ENCODE measurements around the gene NCKAP5. TPM values are rescaled to one million over a fixed set of nuclear protein-coding genes. Genes with fewer than 3 reads are reported as not detected.

The NCKAP5 gene
- total and polyA plus RNA-seq, 9 of the 15 experiments (the other 6 are each of a cell fraction or from before 2014, with no cell fraction given): not detected

DNA sequence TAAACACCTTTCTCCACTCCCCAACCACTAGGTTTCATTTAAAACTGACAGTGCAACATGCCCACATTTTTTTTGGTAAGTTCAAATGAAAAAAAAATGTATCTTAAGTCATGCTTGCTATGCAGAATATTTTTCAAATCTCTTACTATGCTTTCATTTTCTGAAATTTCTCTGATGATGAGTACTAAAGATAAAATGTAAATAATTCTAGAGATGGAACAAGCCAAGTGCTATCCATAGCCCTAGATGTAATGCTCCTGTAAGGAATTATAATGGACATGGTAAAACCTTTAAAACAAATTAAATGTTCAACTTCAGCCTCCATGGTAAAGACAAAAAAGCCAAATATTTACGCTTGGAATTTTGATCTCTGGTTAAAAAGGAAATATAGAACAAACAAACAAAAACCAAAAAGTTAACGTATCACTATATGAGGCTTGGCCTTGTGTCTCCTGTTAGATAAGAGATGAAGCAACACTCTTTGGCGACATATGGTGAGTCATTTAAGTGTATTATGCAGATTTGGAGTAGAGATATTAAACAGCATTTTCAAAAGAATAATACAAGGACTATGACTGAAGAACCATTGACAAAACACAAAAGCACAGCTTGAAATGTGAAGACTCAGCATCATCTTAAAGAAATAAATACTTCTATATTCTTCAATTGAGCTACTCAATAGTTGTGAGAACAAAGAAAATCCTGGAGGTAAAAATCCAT, 506.2 kb downstream of the NCKAP5 start (continued):
- TF ChIP-seq RNF2 (IDR thresholded peaks at IDR 0.05): no peak

DNA sequence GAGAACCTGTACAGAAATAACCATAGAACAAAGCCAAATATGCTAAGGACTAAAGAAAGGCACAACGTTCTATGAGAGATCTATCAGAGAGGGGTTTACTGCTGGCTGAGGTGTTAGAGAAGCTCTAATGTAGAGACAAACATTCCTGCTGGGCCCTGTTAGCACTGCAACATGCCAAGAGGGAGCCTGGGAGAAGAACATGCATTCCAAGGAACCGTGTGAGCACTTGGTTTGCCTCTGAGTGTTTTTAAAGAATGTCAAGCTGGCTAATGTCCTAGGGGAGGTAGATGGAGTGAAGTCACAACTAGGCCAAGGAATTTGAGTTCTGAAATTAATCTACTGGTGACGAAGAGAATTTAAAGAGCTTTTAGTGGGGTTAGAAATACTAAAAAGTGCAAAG, 514.0 kb downstream of the NCKAP5 start:
- no peak for FAIRE-seq
- H3K4me2 ChIP-seq (ENCODE audit: insufficient read depth, low read length): no peak overlapping the region
- H3K9me3 ChIP-seq (replicated peaks; ENCODE audit: control insufficient read depth, insufficient read depth, low read depth, low read length): no peaks in the 10 kb centered on the region
- WGBS (ENCODE audit: insufficient coverage, low coverage, missing lambda C conversion rate): 0% methylated on average over 3 of the region's 3 CpGs
- no TSS peak for BruUV-seq (replicated peaks)
- no peak overlapping the region for H3K27ac ChIP-seq (ENCODE audit: extremely low read depth, low read depth, low read length)
- ChIA-PET POLR2A (no interaction called here), CTCF (ENCODE audit: low intra/inter-chr PET ratio) (no interaction called here)
- H2AFZ ChIP-seq (ENCODE audit: low read depth, low read length): no peak overlapping the region
- no peaks in the 10 kb centered on the region for H4K20me1 ChIP-seq (replicated peaks; ENCODE audit: control insufficient read depth, insufficient read depth, low read length)
- no peak overlapping the region for H3K4me3 ChIP-seq
- in situ Hi-C loops (cut with MboI) (no loop called here), intact Hi-C loops (cut with micrococcal nuclease) (no loop called here)
- no peaks in the 10 kb centered on the region for H3K79me2 ChIP-seq (ENCODE audit: control insufficient read depth, insufficient read depth, low read length)
- H3K36me3 ChIP-seq (ENCODE audit: control insufficient read depth, insufficient read depth, low read length): no peaks in the 10 kb centered on the region
- H3K9me1 ChIP-seq (ENCODE audit: control insufficient read depth, insufficient read depth, low read length): no peaks in the 10 kb centered on the region
- no peak overlapping the region for H3K9ac ChIP-seq (ENCODE audit: insufficient read depth in 1 of 2, low read depth in 2 of 2, low read length in 2 of 2)
- DNase-seq (ENCODE audit: extremely low read depth in 1 of 4, low spot score in 3 of 4): no peak
- no peaks in the 10 kb centered on the region for H3K4me1 ChIP-seq (replicated peaks in 1 of 2; ENCODE audit: control insufficient read depth in 2 of 2, insufficient read depth in 2 of 2, low read length in 2 of 2)
- no peak for ATAC-seq
- no peaks in the 10 kb centered on the region for H3K27me3 ChIP-seq (ENCODE audit: control insufficient read depth in 2 of 2, insufficient read depth in 2 of 2, low read length in 2 of 2)
- TF ChIP-seq, protein P1, sequence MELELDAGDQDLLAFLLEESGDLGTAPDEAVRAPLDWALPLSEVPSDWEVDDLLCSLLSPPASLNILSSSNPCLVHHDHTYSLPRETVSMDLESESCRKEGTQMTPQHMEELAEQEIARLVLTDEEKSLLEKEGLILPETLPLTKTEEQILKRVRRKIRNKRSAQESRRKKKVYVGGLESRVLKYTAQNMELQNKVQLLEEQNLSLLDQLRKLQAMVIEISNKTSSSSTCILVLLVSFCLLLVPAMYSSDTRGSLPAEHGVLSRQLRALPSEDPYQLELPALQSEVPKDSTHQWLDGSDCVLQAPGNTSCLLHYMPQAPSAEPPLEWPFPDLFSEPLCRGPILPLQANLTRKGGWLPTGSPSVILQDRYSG (tag; conservative IDR thresholded peaks at IDR 0.05; ENCODE audit: low read depth): no peak
- TF ChIP-seq DNMT1 (IDR thresholded peaks at IDR 0.05) (no peak), ARID2 (IDR thresholded peaks at IDR 0.05) (no peak), FIP1L1 (IDR thresholded peaks at IDR 0.05; ENCODE audit: low read depth, low read length, poor library complexity, severe bottlenecking) (no peak), ZNF224 (CRISPR knock-in tag; IDR thresholded peaks at IDR 0.05) (no peak), NR1H2 (CRISPR knock-in tag; IDR thresholded peaks at IDR 0.05) (no peak), MCM5 (IDR thresholded peaks at IDR 0.05; ENCODE audit: low read depth) (no peak)
- TF ChIP-seq, protein P2, sequence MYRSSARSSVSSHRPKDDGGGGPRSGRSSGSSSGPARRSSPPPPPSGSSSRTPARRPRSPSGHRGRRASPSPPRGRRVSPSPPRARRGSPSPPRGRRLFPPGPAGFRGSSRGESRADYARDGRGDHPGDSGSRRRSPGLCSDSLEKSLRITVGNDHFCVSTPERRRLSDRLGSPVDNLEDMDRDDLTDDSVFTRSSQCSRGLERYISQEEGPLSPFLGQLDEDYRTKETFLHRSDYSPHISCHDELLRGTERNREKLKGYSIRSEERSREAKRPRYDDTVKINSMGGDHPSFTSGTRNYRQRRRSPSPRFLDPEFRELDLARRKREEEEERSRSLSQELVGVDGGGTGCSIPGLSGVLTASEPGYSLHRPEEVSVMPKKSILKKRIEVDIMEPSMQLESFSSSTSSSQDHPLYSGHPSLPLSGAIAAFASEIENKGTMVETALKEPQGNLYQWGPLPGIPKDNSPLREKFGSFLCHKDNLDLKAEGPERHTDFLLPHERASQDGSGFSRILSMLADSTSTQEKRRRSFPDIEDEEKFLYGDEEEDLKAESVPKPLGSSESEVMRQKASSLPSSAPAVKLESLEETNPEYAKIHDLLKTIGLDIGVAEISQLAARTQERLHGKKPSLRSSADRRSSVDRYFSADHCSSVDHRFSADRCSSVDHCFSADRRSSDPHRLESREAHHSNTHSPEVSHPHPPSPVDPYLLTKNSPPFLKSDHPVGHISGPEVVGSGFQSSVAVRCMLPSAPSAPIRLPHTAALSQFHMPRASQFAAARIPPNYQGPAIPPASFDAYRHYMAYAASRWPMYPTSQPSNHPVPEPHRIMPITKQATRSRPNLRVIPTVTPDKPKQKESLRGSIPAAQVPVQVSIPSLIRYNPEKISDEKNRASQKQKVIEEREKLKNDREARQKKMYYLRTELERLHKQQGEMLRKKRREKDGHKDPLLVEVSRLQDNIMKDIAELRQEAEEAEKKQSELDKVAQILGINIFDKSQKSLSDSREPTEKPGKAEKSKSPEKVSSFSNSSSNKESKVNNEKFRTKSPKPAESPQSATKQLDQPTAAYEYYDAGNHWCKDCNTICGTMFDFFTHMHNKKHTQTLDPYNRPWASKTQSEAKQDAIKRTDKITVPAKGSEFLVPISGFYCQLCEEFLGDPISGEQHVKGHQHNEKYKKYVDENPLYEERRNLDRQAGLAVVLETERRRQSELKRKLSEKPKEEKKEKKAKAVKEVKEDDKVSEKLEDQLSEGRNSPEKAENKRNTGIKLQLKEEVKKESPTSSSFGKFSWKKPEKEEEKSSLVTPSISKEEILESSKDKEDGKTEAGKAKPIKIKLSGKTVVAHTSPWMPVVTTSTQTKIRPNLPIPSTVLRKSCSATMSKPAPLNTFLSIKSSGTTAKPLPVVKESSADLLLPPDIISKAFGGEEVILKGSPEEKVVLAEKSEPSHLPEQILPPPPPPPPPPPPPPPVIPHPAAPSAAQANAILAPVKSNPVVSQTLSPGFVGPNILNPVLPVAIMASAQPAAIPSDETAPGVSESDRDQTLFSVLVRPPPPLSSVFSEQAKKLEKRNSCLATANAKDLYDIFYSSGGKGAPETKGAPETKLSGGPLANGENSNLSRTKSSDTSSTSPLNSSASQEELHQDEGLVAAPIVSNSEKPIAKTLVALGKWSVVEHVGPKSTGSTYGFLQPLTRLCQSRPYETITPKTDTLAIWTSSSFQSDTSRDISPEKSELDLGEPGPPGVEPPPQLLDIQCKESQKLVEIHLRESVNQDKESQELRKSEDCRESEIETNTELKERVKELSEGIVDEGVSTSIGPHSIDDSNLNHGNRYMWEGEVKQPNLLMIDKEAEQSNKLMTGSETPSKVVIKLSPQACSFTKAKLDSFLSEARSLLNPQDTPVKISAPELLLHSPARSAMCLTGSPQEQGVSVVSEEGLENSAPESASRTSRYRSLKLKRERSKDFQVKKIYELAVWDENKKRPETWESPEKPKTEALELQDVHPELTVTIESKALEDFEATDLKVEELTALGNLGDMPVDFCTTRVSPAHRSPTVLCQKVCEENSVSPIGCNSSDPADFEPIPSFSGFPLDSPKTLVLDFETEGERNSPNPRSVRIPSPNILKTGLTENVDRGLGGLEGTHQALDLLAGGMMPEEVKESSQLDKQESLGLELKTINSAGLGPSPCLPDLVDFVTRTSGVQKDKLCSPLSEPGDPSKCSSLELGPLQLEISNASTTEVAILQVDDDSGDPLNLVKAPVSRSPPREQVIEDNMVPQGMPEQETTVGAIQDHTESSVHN (IDR thresholded peaks at IDR 0.05; ENCODE audit: borderline replicate concordance in 1 of 2, low read depth in 1 of 2): no peak

Measured in K562 (cell line).